ENCODE results near the gene TCF19. TPM values are rescaled to one million over a fixed set of nuclear protein-coding genes. Genes with fewer than 3 reads are reported as not detected.
"Not testable (repeated sequence)": the region's sequence is repeated elsewhere in the genome, so short reads cannot be mapped to it uniquely, and the experiment has no call there.

The TCF19 gene
- total RNA-seq, 2 donors from 2014 or later, result 1.8 to 2.0 TPM

DNA sequence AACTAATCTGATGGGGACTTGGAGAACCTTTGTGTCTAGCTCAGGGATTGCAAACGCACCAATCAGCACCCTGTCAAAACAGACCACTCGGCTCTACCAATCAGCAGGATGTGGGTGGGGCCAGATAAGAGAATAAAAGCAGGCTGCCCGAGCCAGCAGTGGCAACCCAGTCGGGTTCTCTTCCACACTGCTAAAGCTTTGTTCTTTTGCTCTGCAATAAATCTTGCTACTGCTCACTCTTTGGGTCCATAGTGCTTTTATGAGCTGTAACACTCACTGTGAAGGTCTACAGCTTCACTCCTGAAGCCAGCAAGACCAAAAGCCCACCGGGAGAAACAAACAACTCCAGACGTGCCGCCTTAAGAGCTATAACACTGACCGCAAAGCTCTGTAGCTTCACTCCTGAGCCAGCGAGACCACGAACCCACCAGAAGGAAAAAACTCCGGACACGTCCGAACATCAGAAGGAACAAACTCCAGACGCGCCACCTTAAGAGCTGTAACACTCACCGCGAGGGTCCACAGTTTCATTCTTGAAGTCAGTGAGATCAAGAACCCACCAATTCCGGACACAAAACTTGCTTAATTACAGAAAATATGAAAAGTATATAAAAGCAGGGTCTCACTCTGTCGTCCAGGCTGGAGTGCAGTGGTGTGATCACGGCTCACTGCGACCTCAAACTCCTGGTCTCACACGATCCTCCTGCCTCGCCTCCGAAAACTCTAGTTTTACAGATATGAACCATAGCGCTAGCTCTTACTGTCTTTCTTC, 38.0 kb downstream of the TCF19 start:
- Histone ChIP-seq H3K4me1 (peaks cover 27% of the 10 kb centered on the region), H3K27ac (peak overlapping the region; percentile 85 to 99 (median 96))
- WGBS, 2 donors, result 58 to 72% methylated on average over 25 of the region's 25 CpGs
- H3K36me3 ChIP-seq (replicated peaks in 1 of 2; ENCODE audit: insufficient read depth in 1 of 2, low read depth in 2 of 2); H3K4me3 ChIP-seq; DNase-seq; H3K27me3 ChIP-seq; H3K9me3 ChIP-seq; ATAC-seq: not testable (repeated sequence)
- TF ChIP-seq POLR2A (IDR thresholded peaks at IDR 0.05), result peak in 1 of 3 donors; percentile 25
- intact Hi-C loops (cut with DNase I), result loop anchor here (5.0 kb wide), 1 partner anchor 171 kb away; no protein-coding TSS in a partner anchor

DNA sequence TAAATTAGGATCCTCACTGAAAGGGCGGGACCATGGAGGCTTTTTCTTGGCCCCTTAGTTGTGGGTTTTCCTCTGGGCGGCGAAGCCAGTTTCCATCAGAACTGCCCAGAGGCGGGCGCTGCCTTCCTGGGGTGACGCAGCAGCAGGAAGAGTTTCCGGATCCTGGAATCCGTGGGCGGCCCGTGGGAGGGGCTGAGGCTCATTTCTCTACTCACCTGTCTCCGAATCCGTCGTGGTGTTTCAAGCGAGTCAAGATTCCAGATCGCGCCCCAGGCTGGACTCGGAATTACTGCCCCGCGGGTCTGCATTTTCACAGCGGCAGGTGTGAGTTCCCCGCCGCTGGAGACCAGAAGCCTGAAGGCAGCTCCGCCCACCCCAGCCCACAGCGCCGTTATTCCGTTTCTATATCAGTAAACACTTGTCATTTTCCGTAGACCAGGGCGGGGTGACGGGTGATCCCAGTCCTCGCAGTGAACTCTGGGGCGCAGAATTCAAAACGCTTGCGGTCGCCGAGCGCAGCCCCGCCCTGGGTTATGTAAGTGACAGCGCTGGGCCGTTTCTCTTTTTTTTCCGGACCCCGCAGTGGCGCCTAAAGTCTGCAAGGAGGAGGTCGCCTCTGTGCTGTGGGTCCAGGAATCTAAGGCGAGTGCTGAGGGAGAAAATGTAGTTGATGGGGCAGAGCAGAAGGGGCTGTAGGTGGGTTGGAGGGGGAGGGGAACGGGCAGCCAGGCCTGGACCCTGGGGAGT, 39.3 kb downstream of the TCF19 start:
- DNase-seq, result peak; percentile 92 to 95 (median 94)
- Histone ChIP-seq H3K27ac (peak overlapping the region; percentile 85 to 99 (median 96)), H3K36me3 (replicated peaks in 1 of 2; ENCODE audit: insufficient read depth in 1 of 2, low read depth in 2 of 2) (no peaks in the 10 kb centered on the region), H3K4me1 (peaks cover 37% of the 10 kb centered on the region), H3K27me3 (no peaks in the 10 kb centered on the region), H3K4me3 (peak overlapping the region; percentile 62 to 65), H3K9me3 (no peaks in the 10 kb centered on the region)
- WGBS, 2 donors, result 0% methylated on average over 9 to 45 of the region's 45 CpGs
- intact Hi-C loops (cut with DNase I), result loop anchor here (5.0 kb wide), 1 partner anchor 170 kb away; no protein-coding TSS in a partner anchor
- ATAC-seq, result peak; percentile 90
- TF ChIP-seq, protein P1, sequence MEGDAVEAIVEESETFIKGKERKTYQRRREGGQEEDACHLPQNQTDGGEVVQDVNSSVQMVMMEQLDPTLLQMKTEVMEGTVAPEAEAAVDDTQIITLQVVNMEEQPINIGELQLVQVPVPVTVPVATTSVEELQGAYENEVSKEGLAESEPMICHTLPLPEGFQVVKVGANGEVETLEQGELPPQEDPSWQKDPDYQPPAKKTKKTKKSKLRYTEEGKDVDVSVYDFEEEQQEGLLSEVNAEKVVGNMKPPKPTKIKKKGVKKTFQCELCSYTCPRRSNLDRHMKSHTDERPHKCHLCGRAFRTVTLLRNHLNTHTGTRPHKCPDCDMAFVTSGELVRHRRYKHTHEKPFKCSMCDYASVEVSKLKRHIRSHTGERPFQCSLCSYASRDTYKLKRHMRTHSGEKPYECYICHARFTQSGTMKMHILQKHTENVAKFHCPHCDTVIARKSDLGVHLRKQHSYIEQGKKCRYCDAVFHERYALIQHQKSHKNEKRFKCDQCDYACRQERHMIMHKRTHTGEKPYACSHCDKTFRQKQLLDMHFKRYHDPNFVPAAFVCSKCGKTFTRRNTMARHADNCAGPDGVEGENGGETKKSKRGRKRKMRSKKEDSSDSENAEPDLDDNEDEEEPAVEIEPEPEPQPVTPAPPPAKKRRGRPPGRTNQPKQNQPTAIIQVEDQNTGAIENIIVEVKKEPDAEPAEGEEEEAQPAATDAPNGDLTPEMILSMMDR (IDR thresholded peaks at IDR 0.05), result peak in 3 of 7 experiments; percentile 6 to 11 (median 9)
- peak; percentile 65 to 94 (median 92) for TF ChIP-seq POLR2A (IDR thresholded peaks at IDR 0.05)

DNA sequence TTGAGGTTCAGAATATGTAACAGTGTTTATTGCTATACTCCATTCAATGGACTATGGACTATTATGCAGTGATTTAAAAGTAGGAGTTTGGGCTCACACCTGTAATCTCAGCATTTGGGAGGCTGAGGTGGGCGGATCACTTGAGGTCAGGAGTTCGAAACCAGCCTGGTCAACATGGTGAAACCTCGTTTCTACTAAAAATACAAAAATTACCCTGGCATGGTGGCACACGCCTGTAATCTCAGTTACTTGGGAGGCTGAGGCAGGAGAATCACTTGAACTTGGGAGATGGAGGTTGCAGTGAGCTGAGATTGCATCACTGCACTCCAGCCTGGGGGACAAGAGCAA, 40.7 kb downstream of the TCF19 start:
- intact Hi-C loops (cut with DNase I), result loop anchor here (5.0 kb wide), 1 partner anchor 168 kb away; no protein-coding TSS in a partner anchor
- ATAC-seq; H3K27me3 ChIP-seq; H3K9me3 ChIP-seq; DNase-seq; H3K4me3 ChIP-seq; H3K36me3 ChIP-seq (replicated peaks in 1 of 2; ENCODE audit: insufficient read depth in 1 of 2, low read depth in 2 of 2): not testable (repeated sequence)
- peaks cover 47% of the 10 kb centered on the region for H3K4me1 ChIP-seq
- WGBS, 2 donors, result 91 to 97% methylated on average over 4 of the region's 4 CpGs
- H3K27ac ChIP-seq, result peak overlapping the region in 2 of 4 donors; percentile 94 to 98

DNA sequence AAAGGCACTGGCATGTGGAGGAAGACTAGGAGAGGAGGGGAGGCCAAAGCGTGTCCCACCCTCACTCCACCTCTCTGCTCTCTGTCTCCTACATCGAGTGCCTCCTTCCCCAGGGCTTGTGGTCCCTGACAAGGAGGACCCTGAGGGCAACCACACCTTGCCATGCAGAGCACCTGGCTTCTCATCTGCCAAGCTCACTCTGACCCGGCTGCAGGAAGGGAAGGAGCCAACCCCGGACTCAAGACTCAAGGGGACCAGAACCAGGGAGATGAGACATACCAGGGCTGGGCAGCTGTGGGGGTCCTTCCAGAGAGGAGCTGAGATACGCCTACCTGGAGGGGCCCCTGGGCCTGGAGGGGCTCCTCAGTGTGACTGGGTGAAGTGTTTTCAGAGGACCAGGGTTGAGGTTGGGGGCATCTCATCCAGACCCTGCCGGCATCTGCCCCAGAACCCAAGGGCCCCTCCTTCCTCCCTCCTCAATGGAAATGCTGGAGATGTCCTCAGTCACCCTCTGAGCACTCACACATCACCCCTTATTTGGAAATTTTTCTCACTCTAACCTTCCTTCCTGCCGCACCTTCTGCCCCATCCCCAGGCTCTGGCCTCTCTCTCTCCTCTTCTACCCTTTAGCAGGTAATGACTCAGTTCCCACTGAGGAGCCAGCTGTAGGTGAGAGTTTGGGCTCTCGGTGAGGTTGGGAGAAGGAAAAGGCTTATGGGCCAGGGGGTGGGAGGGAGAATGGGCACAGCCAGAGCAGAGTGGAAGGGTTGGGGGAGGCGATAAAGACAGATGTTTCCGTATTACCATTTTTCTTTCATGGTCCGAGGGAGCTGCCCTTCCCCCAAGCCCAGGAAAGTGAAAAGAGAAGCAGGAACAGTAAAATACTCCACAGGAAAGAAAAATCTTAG, 44.1 kb downstream of the TCF19 start:
- DNase-seq, result no peak
- Histone ChIP-seq H3K4me1 (peaks cover 51% of the 10 kb centered on the region), H3K9me3 (no peaks in the 10 kb centered on the region), H3K36me3 (replicated peaks in 1 of 2; ENCODE audit: insufficient read depth in 1 of 2, low read depth in 2 of 2) (no peaks in the 10 kb centered on the region), H3K4me3 (no peak overlapping the region), H3K27ac (peak overlapping the region; percentile 53 to 92 (median 82)), H3K27me3 (no peaks in the 10 kb centered on the region)
- intact Hi-C loops (cut with DNase I), result no loop called here
- no peak for ATAC-seq
- TF ChIP-seq, protein P1 (IDR thresholded peaks at IDR 0.05), result no peak
- TF ChIP-seq POLR2A (IDR thresholded peaks at IDR 0.05), result no peak
- WGBS, 2 donors, result 45 to 60% methylated on average over 10 to 11 of the region's 11 CpGs

DNA sequence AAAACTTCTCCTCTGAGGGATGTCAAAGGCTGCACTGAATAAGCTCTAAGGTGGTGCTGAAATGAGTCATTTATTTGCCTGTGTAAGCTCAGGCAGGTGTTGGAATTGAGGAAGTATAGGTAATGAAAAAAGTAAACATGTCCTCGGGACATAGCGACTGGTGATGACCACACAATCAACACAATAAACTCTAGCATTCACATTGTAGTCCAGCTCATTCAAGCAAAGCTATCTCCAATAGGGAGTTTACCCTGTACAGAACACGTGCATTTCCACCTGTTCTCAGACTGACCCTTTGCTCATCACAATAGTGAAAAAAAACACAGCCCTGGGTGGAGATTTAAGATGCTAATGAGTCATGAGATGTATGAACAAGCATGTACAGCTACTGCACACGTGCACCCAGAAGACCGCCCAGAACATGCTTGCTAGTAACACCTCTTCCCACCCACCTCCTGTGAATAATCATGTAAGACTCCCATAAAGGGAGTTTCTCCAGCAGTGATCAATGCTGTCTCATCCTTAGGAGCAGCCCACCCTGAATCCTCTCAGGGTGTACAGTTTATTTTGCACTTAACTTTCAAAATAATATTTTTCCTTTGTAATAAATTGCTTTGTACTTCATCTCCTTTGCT, 45.1 kb downstream of the TCF19 start:
- ATAC-seq, result peak; percentile 88
- intact Hi-C loops (cut with DNase I), result no loop called here

More for the DNA sequence above, 45.1 kb downstream of the TCF19 start:
- no peaks in the 10 kb centered on the region for H3K27me3 ChIP-seq
- H3K36me3 ChIP-seq (replicated peaks in 1 of 2; ENCODE audit: insufficient read depth in 1 of 2, low read depth in 2 of 2), result no peaks in the 10 kb centered on the region
- peak overlapping the region; percentile 75 to 93 (median 91) for H3K27ac ChIP-seq
- peaks cover 60% of the 10 kb centered on the region for H3K4me1 ChIP-seq
- DNase-seq, result peak; percentile 14 to 59 (median 43)
- WGBS, 2 donors, result 15 to 20% methylated on average over 5 of the region's 5 CpGs
- no peak overlapping the region for H3K4me3 ChIP-seq
- TF ChIP-seq POLR2A (IDR thresholded peaks at IDR 0.05), result peak in 2 of 3 donors; percentile 22 to 32
- TF ChIP-seq, protein P1 (IDR thresholded peaks at IDR 0.05), result peak in 1 of 7 experiments; percentile 6
- H3K9me3 ChIP-seq, result no peaks in the 10 kb centered on the region
